HG03432 (cell line): ENCODE data around the gene MALAT1.
A peak's percentile ranks its signal among the peaks of the same experiment; 100 is the strongest.

Source experiments
- ATAC-seq: cut with Tn5 transposase; IDR thresholded peaks from one replicate; pipeline ENCODE4 v1.9.1; 2021; ENCODE audit warnings: mild to moderate bottlenecking, moderate library complexity; ENCODE audit not compliant: unreplicated experiment

MALAT1 gene

DNA sequence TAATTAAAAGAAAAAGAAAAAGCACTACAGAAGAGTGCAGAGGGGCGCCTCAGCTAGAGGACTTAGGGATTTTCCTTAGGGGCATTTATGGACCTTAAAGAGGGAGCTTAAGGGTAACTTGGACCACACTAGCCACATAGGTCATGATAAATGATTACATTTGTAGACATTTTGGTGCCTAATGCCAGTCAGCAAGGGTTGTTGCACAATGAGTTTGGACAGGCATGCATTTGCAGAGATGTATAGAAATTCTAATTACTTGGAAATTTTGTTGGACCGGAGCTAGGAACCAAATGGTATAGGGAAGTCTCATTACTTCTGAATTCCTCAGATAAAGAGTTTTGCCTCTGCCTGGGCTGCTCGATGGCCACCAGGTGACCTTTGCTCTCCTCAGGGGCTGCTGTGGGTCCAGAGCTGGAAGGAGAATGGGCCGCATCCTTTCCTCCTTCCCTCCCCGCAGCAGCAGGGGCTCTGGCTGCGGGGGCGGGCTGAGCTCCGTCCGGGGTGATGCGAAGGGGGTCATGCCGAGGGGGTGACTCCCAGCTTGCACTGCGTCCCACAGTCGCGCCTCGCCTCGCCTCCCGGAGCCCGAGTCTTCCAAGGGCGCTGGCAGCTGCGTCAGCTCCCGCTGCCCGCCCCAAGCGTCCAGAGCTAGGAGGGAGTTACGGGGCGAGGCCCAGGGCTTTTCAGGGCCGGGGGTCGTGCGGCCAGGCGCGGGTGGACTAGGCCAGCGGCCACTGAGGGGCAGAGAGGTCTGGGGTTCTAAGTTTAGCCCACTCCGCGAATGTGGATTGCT, 20.3 kb upstream of the MALAT1 start:
- no peak for ATAC-seq

DNA sequence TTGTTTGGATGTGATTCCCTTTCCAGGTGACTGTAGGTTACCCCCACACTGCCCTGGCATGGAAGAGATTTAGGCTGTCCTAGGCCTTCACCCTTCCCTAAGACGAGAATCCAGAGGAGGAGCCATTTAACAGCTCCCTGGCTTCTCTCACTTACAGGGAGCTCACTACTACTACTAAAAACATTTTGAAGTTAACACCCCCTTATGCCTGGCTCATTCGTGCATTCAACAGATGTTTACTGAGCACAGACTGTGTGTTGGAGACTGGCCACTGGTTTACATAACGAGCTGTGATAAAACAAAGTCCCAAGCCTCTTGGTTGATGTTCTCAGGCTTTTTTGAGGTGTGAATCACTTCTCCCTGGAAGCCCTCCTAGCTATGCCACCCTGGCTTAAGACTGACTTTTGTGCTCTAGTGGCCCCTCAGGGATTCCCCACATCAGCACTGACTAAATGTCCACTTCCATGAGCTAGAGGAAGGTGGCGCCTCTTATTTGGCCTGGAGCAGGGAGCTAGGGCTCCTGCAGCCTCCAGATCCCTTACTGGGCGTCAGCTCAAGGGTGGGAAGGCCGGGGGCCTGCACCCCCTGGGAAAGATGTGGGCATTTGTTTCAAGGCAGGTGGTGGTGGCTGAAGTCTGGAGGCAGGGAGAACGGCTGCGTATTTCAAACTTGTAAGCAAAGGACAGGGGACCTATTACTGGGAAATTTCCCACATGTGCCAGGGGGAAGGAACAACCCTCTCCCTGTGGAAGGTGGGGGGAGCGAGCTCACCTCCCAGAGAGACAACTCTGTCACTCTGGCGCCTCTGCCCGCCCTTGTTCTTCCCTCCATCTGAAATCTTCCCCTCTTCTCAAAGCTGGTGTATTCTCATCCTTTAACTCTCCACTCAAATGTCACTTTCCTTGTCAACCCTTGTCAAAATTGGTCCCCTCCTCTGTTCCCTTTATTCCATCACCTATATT, 19.4 kb upstream of the MALAT1 start:
- no peak for ATAC-seq

DNA sequence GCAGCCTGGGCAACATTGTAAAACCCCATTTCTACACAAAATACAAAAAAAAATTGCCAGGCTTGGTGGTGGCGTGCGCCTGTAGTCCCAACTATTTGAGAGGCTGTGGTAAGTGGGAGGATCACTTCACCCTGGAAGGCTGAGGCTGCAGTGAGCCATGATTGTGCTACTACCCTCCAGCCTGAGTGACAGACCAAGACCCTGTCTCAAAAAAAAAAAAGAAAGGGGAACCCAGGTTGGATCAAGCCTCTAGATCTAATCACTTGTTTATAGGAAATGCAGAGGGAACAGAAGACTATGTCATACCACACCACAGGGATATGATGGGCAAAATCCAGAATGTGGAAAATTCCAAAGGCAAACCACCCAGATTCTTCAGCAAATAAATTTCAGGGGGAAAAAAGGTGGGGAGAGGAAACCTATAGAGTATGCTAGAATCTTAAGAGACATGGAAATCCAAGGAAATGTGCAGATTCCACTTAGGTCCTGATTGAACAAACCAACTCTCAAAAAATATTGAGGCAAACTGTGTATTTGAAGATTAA, 16.5 kb upstream of the MALAT1 start:
- ATAC-seq, result no peak

DNA sequence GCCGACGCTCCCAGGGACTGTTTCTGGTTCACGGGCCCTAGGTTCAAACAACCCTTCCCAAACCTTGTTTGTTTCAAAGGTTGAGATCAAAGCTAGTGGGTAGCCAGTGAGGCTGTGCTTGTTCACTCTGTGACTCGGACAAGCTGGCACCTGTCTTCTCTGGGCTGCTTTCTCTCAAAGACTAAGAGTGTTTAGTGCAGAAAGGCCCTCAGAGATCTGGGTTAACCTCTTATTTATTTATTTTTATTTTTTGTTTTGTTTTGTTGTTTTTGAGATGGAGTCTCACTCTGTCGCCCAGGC, 13.0 kb upstream of the MALAT1 start:
- no peak for ATAC-seq

DNA sequence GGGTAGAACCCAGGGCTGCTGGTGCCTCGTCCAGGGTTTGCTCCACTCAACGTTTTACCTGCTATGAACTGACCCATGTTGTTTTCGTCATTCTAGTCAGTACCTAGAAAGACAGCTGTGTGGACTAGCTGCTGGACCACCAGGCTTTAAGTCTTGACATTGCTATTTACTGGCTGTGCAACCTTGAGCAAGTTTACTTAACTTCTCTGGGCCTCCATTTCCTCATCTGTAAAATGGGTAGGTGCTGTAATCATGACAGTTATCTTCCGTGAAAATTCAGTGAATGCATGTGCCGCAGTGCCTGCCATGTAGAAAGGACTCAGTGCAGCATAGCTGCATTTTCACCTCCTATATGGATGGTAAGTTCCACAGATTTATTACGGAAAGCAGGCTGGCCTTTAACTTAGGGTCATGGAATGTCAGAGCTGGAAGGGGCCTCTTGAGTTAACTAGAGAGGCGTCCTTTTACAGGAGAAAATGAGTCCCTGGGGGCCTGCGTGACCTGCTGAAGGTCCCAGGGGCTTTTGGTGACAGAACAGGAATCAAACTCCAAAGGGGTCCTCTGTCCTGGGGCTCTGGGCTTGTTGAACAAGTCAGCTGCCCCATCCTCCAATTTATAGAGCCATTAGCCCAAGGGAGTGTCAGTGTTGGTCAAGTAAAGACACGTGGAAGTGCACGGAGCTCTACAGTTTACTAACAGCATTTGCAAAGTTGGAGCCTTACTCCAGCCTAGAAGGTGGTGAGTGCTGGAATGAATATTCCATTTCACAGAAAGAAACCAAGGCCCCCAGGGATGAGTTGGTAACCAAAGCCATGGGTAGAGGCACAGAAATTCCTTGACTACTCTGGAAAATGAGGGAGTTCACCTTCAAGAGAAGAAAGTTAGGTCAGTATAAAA, 12.0 kb upstream of the MALAT1 start:
- no peak for ATAC-seq

DNA sequence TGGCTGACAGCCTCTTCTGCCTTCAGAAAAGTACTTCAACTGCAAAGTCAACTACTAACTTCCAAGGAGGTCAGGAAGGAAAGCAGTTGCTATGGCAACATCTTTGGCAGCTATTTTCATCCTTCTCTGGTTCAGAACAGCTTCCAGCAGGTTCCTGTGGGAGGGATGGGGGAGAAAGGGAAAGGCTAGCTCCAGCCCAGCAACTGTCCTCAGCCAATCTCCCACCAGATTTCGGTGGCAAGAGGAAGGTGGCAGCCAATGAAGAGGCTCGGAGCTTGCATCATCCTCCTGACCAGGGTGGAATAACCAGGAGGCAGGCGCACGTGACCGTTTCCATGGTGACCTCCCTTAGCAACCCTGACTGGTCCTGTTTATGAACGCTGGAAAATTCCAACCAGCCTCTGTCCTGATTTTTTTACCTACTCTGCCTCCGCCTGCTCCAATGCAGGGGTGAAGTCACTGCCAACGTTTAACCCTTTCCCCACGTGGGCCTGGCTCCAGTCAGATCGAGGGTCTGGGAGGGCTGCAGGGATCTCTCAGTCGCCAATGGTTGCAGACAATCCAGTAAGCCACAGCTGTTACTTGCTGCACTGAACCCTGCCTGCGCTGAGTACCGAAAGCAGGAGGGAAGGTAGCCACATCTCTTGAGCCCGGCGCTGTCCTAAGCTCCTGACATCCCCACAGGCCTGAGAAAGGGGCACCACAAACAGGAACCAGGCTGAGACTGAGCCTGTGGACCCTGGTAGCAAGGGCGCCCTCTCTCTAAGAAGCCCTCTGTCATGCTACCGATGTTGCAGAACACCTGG, 11.2 kb upstream of the MALAT1 start:
- peak; percentile 53 for ATAC-seq

DNA sequence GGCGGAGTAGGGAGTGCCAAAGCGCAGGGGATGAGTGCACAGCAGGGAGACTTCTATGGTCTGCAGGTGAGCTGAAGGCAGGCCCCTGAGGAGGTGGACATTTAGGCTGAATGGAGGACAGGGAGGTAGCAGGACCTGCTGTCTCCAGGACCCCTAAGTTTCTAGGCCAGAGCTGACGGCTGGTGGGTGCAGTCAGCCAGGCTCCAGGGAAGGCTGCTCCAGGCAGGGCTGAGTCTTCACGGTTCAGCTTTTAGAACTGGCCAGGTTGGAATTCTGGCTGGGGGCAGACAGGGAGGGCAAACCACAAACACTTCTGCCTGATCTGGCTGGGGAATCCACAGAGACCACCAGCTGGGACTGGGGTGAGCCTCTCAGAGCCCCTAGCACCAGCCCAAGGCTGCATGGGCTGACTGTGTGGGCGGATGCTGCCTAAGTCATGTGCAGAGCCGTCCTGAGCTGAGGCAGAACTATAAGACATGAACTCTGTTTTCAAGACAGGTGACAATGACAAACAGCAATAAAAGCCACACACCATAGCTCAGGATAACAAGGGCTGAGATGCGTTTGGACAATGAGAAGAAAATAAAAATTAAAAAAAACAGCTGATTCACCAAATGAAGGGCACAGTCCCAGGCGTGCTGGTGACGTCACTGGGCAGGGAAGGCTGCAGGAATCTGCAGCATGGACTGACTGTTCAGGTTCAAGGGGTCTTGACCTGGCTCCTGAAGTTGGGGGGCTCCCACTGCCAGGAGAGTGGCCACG, 10.4 kb upstream of the MALAT1 start:
- ATAC-seq, result no peak

DNA sequence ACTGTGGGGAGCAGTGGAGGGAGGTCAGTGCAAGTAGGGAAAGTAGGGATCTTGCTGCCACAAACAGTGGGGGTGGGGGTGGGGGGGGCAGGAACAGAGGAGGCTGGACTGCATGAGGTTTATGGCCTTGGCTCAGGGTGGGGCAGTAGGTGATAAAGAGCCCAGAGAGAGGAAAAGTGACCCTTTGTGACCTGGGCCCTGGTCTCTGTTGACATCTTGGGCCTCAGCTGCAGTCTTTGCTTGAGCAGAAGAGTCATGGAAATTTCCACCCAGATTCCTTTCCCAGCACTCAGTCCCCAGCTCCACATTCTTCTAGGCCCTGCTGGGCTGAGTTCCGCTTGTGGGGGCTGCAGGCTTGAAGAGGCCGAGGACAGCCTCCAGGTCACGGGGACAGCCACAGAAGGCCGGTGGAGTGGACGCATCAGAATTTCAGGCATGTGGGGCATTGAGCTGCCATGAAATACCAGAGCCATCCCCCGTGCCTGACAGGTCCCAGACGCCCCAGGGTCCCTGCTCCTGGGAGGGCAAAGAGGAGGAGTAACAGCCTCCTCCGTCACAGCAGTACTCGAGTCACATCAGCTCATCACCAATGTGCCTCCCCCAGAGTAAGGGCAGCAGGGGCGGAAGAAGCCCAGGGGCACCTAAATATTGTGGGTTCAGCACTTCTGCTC, 9.7 kb upstream of the MALAT1 start:
- no peak for ATAC-seq

DNA sequence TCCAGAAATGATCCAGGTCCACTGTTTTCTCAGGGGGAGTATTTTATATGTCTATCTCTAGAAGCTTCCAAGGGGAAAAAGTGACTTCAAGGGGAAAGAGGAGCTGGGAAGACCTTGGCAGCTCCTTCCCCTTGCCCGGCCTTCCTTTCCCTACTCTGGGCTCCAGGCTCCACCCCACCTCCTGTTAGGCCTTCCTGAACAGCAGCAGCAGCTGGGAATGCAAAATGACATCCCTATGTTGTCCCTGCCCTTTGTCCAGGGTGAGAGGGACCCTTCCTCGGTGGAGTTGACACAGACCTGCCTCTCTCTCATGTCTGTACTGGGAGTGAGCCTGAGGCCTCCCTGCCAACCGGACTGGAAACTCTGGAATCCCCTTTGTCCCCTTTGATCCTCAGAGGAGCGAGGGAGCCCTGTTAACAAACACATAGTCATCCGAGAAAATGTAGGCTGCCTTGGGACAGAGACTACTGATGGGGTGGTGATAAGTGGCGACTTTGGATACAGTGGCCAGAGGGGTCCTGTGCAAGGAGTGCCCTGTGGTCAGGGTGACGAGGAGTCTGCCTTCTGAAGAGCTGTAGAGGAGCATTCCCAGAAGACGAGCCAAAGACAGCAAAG, 9.0 kb upstream of the MALAT1 start:
- no peak for ATAC-seq

DNA sequence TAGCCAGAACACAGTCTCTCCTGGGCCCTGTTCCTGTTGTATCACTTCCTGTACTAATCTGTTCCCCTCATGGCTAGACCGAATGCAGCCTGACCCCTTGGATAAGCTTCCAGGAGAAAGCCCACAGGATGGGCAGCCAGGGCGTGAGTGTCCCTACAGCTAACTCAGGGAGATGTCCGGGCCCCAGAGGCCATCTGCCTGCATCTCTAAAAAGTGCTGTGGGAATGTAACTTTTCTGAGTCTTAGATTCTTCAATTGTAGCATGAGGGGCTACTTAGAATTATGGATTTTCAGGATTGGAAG, 7.7 kb upstream of the MALAT1 start:
- no peak for ATAC-seq

DNA sequence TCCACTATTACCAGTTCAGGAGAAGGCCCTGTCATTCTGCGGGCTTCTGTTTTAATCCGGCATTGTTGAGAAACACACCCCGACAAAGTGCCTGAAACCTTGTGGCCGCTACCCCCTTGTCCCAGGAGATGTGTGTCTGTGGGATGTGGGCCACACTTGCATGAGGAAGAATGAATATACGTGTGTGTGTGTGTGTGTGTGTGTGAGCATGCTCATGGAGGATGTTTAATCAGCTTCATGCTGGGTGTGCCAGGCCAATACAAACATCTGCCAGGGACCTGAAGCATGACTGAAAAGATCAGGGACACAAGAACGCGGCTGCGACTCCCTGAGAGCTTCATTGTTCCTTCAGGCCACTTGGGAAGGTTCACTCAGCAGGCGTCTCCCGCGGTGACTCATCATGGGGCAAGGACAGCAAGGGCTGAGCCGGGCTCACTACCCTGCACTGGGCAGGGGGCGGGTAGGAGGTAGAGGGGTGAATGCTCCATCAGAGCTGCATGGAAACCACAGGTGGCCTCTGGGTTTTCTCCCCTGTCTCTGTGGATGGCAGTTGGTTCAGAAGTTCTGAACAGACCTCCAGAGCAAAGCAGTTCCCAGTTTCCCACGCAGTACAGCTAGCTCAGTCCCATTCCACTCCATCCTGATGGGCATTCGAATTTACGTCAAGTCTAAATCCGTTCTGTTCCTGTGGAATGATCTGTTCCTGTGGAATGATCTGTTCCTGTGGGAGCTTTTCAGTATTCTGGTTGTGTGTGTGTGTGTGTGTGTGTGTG, 7.0 kb upstream of the MALAT1 start:
- no peak for ATAC-seq

DNA sequence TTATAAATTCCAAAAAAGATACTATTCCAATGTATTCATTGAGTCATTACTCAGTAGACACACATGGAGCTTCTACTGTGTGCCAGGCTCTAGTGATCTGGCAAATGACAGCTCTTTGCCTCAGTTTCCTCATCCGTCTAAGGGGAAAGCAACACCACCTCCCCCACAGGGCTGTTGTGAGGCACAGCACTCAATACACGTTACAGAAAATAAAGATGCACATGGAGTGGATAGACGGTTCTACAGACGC, 6.5 kb upstream of the MALAT1 start:
- ATAC-seq, result no peak

DNA sequence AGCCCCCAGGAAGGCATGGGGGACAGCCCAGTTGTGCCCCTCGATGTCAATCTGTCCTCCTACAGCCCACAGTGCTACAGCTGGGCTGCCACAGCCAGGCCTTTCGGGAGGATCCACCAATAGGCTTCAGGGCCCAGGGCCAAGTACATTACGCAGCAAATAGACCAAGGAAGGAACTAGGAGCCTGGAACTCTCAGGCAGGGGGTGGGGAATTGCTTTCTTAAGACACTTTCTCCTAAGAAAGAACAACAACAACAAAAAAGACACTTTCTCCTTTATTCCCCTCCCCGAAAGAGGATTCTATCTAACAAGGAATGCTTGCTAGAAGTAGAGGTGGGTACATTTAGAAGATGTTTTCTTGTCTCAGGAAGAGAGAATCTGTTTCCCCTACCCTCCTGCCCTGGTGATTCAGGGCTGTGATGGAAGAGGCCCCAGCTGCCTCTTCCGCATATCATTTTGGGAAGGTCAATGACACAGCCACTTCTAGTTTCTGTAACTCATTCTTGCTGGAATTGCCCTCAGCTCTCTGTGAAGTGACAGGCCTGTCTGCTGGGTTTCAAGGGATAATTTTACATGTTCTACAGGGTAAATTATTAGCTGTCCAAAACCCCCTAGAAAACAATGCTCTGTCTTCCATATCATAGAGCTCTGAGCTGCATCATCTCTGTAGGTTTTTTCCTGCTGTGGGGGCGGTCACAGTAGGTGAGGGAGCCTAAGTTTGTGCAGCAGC, 6.0 kb upstream of the MALAT1 start:
- ATAC-seq, result peak; percentile 27

DNA sequence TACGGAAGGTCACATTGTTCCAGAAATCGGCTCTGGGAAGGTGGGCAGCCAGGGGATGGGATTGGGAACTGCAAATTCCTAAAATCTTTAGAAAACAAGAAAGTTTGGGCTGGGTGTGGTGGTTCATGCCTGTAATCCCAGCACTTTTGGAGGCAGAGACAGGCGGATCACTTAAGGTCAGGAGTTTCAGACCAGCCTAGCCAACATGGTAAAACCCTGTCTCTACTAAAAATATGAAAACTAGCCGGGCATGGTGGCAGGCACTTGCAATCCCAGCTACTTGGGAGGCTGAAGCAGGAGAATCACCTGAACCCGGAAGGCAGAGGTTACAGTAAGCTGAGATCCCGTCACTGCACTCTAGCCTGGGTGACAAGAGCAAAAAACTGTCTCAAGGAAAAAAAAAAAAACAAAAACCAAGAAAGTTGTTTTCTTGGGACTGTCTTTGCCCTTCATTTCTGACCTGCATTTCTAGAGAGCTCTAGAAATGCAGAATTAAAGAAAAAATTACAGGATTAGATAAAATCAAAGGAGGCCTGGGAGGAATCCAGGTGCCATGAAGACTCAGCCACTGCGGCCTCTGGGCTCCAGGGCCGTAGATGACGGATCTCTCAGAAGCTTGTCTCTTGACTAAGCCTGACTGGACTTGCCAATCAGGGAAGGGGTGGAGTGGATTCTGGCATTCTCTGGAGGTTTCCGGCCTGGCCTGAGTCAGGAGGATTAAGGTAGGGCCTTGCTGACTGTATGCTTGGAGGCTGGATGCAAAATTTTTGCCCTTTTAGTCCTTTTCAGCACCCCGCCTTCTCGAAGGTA, 5.3 kb upstream of the MALAT1 start:
- ATAC-seq, result no peak

DNA sequence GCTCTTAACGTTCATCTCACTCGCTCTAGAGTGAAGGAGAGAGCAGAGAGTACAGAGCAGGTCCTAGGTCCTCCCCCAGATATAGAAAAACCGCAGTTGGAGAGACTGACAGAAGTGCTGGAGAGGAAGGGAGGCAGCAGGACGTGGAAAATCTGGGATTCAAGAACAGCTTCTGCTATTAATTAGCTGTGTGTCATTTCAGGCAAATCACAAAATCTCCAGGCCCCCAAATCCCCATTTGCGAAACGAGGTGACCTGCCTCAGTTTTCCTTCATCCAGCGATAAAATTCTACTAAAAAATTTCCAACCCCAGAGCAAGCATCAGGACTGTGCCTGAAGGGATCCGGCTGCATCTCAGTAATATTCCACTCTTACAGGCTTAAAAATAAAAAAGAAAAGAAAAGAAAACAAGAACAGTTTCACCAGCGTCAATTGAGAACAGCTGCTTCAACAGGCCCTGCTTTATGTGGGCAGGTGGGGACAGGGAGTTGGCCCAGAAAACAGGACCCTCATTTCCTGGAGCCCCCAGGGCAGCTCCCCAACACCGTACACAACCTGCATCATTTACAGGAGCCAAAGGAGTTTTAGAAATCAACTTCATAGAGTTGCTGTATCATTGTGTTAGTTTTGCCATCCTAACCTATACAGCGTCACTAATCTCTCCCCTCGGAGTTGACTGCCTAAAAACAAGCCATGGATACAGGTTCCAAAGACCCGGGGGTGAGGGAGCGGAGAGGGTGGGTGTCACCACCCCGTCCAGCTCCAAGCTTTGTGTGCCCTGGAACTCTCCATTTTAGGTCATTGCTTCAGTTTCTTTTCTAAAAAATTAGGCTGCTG, 2.3 kb upstream of the MALAT1 start:
- no peak for ATAC-seq
